HEK293 (cell line): ENCODE measurements around the gene PLPP6.
A peak's percentile ranks its signal among the peaks of the same experiment; 100 is the strongest.

Experiments used
- CTCF ChIP-seq: fragments of 450-650 bp; formaldehyde crosslinking; IDR thresholded peaks from 2 replicates; pipeline ENCODE4 v1.5.1; 2016; ENCODE audit warnings: missing biosample characterization, missing genetic modification characterization
- HIC1 ChIP-seq: fragments of 450-650 bp; formaldehyde crosslinking; IDR thresholded peaks from 2 replicates; pipeline ENCODE4 v1.5.1; 2016; ENCODE audit warnings: missing biosample characterization, missing genetic modification characterization
- KLF7 ChIP-seq: fragments of 450-650 bp; formaldehyde crosslinking; IDR thresholded peaks from 2 replicates; pipeline ENCODE4 v1.5.1; 2016; ENCODE audit warnings: missing biosample characterization, missing genetic modification characterization, borderline replicate concordance
- OVOL3 ChIP-seq: fragments of 450-650 bp; formaldehyde crosslinking; IDR thresholded peaks from 2 replicates; pipeline ENCODE4 v1.5.1; 2016; ENCODE audit warnings: missing biosample characterization, missing genetic modification characterization
- SP2 ChIP-seq: fragments of 450-650 bp; formaldehyde crosslinking; IDR thresholded peaks from 2 replicates; pipeline ENCODE4 v1.5.1; 2016; ENCODE audit warnings: missing biosample characterization, missing genetic modification characterization
- SP7 ChIP-seq: fragments of 450-650 bp; formaldehyde crosslinking; IDR thresholded peaks from 2 replicates; pipeline ENCODE4 v1.5.1; 2016; ENCODE audit warnings: missing biosample characterization, missing genetic modification characterization
- YY1 ChIP-seq: fragments of 450-650 bp; formaldehyde crosslinking; IDR thresholded peaks from 2 replicates; pipeline ENCODE4 v1.5.1; 2018; ENCODE audit warnings: missing biosample characterization, missing genetic modification characterization
- ZBTB17 ChIP-seq: fragments of 450-650 bp; formaldehyde crosslinking; IDR thresholded peaks from 2 replicates; pipeline ENCODE4 v1.5.1; 2016; ENCODE audit warnings: missing biosample characterization, missing genetic modification characterization
- ZBTB44 ChIP-seq: fragments of 450-650 bp; IDR thresholded peaks from 2 replicates; pipeline ENCODE4 v1.5.1; 2018; ENCODE audit warnings: missing biosample characterization, mild to moderate bottlenecking, missing genetic modification characterization
- ZBTB7A ChIP-seq: fragments of 450-650 bp; formaldehyde crosslinking; IDR thresholded peaks from 2 replicates; pipeline ENCODE4 v1.5.1; 2016; ENCODE audit warnings: low read depth, missing biosample characterization, missing genetic modification characterization
- ZIC2 ChIP-seq: fragments of 450-650 bp; formaldehyde crosslinking; IDR thresholded peaks from 2 replicates; pipeline ENCODE4 v1.5.1; 2016; ENCODE audit warnings: missing biosample characterization, missing genetic modification characterization
- ZNF214 ChIP-seq: fragments of 450-650 bp; formaldehyde crosslinking; IDR thresholded peaks from 2 replicates; pipeline ENCODE4 v1.5.1; 2017; ENCODE audit warnings: missing biosample characterization, mild to moderate bottlenecking, missing genetic modification characterization, borderline replicate concordance
- ZNF302 ChIP-seq: fragments of 450-650 bp; formaldehyde crosslinking; IDR thresholded peaks from 2 replicates; pipeline ENCODE4 v1.5.1; 2016; ENCODE audit warnings: missing biosample characterization, missing genetic modification characterization, low read depth
- ZNF366 ChIP-seq: fragments of 450-650 bp; formaldehyde crosslinking; conservative IDR thresholded peaks from 2 replicates; pipeline ENCODE4 v1.5.1; 2016; ENCODE audit warnings: missing biosample characterization, missing genetic modification characterization
- ZNF501 ChIP-seq: fragments of 450-650 bp; formaldehyde crosslinking; IDR thresholded peaks from 2 replicates; pipeline ENCODE4 v1.5.1; 2016; ENCODE audit warnings: missing biosample characterization, missing genetic modification characterization
- ZNF513 ChIP-seq: fragments of 450-650 bp; IDR thresholded peaks from 2 replicates; pipeline ENCODE4 v1.5.1; 2018; ENCODE audit warnings: missing biosample characterization, missing genetic modification characterization
- ZNF518A ChIP-seq: fragments of 450-650 bp; formaldehyde crosslinking; conservative IDR thresholded peaks from 2 replicates; pipeline ENCODE4 v1.5.1; 2016; ENCODE audit warnings: low read depth, missing biosample characterization, missing genetic modification characterization
- ZNF549 ChIP-seq: fragments of 450-650 bp; IDR thresholded peaks from 2 replicates; pipeline ENCODE4 v1.5.1; 2018; ENCODE audit warnings: missing biosample characterization, missing genetic modification characterization, mild to moderate bottlenecking, inconsistent platforms, moderate library complexity
- ZNF560 ChIP-seq: fragments of 450-650 bp; formaldehyde crosslinking; IDR thresholded peaks from 2 replicates; pipeline ENCODE4 v1.5.1; 2017; ENCODE audit warnings: missing biosample characterization, missing genetic modification characterization, borderline replicate concordance
- ZNF610 ChIP-seq: fragments of 450-650 bp; formaldehyde crosslinking; IDR thresholded peaks from 2 replicates; pipeline ENCODE4 v1.5.1; 2016; ENCODE audit warnings: missing biosample characterization, missing genetic modification characterization, borderline replicate concordance
- ZNF664 ChIP-seq: fragments of 450-650 bp; formaldehyde crosslinking; IDR thresholded peaks from 2 replicates; pipeline ENCODE4 v1.5.1; 2016; ENCODE audit warnings: missing biosample characterization, missing genetic modification characterization
- ZNF692 ChIP-seq: fragments of 450-650 bp; formaldehyde crosslinking; IDR thresholded peaks from 2 replicates; pipeline ENCODE4 v1.5.1; 2016; ENCODE audit warnings: missing biosample characterization, missing genetic modification characterization
- ZXDB ChIP-seq: fragments of 450-650 bp; formaldehyde crosslinking; IDR thresholded peaks from 2 replicates; pipeline ENCODE4 v1.5.1; 2016; ENCODE audit warnings: missing biosample characterization, missing genetic modification characterization

Gene PLPP6

GRCh38 chr9:4679268-4680172 is 17.4 kb downstream of the PLPP6 start, which contains the start of gene CDC37L1 (continued):
- TF ChIP-seq HIC1 (tag by site-specific recombination) = peak; percentile 67
- peak; percentile 43; the same call in 1 of the 2 replicates for TF ChIP-seq ZBTB44 (tag by site-specific recombination)
- TF ChIP-seq ZXDB (tag by site-specific recombination) = peak; percentile 57
- no peak for TF ChIP-seq ZNF513 (tag by site-specific recombination)
- TF ChIP-seq CTCF (tag by site-specific recombination) = peak; percentile 86
- 0 out of 2 replicates have a peak, but pooled peaks have one; percentile 55 for TF ChIP-seq SP7 (tag by site-specific recombination)
- no peak for TF ChIP-seq ZNF610 (tag by site-specific recombination)
- TF ChIP-seq ZNF549 (tag by site-specific recombination) = no peak
- peak; percentile 65 for TF ChIP-seq ZNF518A (tag by site-specific recombination)
- TF ChIP-seq ZBTB7A (tag by site-specific recombination) = no peak
- TF ChIP-seq ZNF501 (tag by site-specific recombination) = peak; percentile 73
- no peak for TF ChIP-seq ZNF214
- no peak for TF ChIP-seq OVOL3
- no peak for TF ChIP-seq ZNF302
- no peak for TF ChIP-seq YY1 (tag by site-specific recombination)
- no peak for TF ChIP-seq KLF7 (tag by site-specific recombination)
- TF ChIP-seq ZNF560 (tag by site-specific recombination) = no peak
- peak; percentile 82 for TF ChIP-seq SP2 (tag by site-specific recombination)
- TF ChIP-seq ZNF366 (tag by site-specific recombination) = peak; percentile 21; the same call in 1 of the 2 replicates
- peak; percentile 27; the same call in 1 of the 2 replicates for TF ChIP-seq ZBTB17 (tag by site-specific recombination)
- no peak for TF ChIP-seq ZNF664 (tag by site-specific recombination)
- peak; percentile 83 for TF ChIP-seq ZIC2 (tag by site-specific recombination)
- peak; percentile 61; the same call in 1 of the 2 replicates for TF ChIP-seq ZNF692 (tag by site-specific recombination)
